Endothelial cell of umbilical vein (primary cell): Measurements from ENCODE around the gene CPSF4. TPM values are rescaled to one million over a fixed set of nuclear protein-coding genes. Genes with fewer than 3 reads are reported as not detected.

Experiments
- BruUV-seq: library from RNA; stranded (reverse); fragments of 400-500 nt; replicated peaks from 2 replicates; lab custom pipeline; 2021; lab: Mats Ljungman, UMichigan
- CTCF ChIA-PET: fragments of 300-600, 350-600 bp; sonication (Branson Sonifier 250); formaldehyde crosslinking; loops from one replicate; lab custom pipeline; 2021; ENCODE audit warnings: antibody characterized with exemption, inconsistent platforms; lab: Charles Lee
- POLR2A ChIA-PET: fragments of 300-600, 350-600 bp; sonication (Branson Sonifier 250); formaldehyde crosslinking; loops from one replicate; lab custom pipeline; 2021; ENCODE audit warnings: antibody characterized with exemption, inconsistent platforms; lab: Charles Lee
- DNase-seq: peaks from one replicate; pipeline ENCODE4 v3.0.0-alpha.2; 2011; ENCODE audit warnings: low read depth, low spot score
- FAIRE-seq: peaks from 2 replicates; lab custom pipeline; 2011; peaks lifted over from hg19 to GRCh38; lab: Jason Lieb, UNC
- H2AFZ ChIP-seq: 2 replicates; pipeline ENCODE4 v1.6.0; 2012; ENCODE audit warnings: low read depth, low read length, control low read depth, inconsistent platforms
- H3K27ac ChIP-seq: 2 replicates; pipeline ENCODE4 v1.5.1; 2011; ENCODE audit warnings: low read depth, mild to moderate bottlenecking, control low read depth, low read length, moderate library complexity; ENCODE audit not compliant: insufficient read depth
- H3K27me3 ChIP-seq, 2 experiments: 2 replicates each; pipeline versions ENCODE4 v1.6.0 to v1.6.1; 2011; ENCODE audit warnings: low read length in 2 of 2, mixed read lengths in 1 of 2; ENCODE audit not compliant: control insufficient read depth in 2 of 2, insufficient read depth in 2 of 2
- H3K36me3 ChIP-seq, 2 experiments: 2 replicates in 1 of 2; 3 replicates in 1 of 2; pipeline ENCODE4 v1.5.1; 2011; ENCODE audit warnings: low read length in 2 of 2, mild to moderate bottlenecking in 1 of 2, moderate library complexity in 1 of 2; ENCODE audit not compliant: control insufficient read depth in 2 of 2, insufficient read depth in 2 of 2; ENCODE audit errors: extremely low read depth in 1 of 2
- H3K4me1 ChIP-seq: 3 replicates; pipeline ENCODE4 v1.5.1; 2011; ENCODE audit warnings: mild to moderate bottlenecking, low read length; ENCODE audit not compliant: control insufficient read depth, insufficient read depth; ENCODE audit errors: extremely low read depth
- H3K4me2 ChIP-seq: 2 replicates; pipeline ENCODE4 v1.6.1; 2011; ENCODE audit warnings: low read length, control low read depth, mixed read lengths; ENCODE audit not compliant: insufficient read depth
- H3K4me3 ChIP-seq, 3 experiments: fragments of 200-600 bp in 1 of 3; sonication (generic), shearing (Covaris generic) in 1 of 3; replicated peaks in 1 of 3; 2 replicates each; pipeline ENCODE4 v1.5.1; 2011 to 2016; ENCODE audit warnings: control low read depth in 3 of 3, low read length in 3 of 3, mild to moderate bottlenecking in 2 of 3, inconsistent platforms in 1 of 3, low read depth in 1 of 3, moderate library complexity in 1 of 3; ENCODE audit not compliant: insufficient read depth in 1 of 3
- H3K79me2 ChIP-seq: 2 replicates; pipeline ENCODE4 v1.6.0; 2012; ENCODE audit warnings: low read length, inconsistent platforms; ENCODE audit not compliant: control insufficient read depth, insufficient read depth
- H3K9ac ChIP-seq: replicated peaks from 2 replicates; pipeline ENCODE3; 2011; ENCODE audit warnings: low read length, control low read depth; ENCODE audit not compliant: insufficient read depth; ENCODE audit errors: extremely low read depth
- H3K9me1 ChIP-seq: replicated peaks from 3 replicates; pipeline ENCODE4 v1.6.0; 2011; ENCODE audit warnings: mild to moderate bottlenecking, low read length; ENCODE audit not compliant: control insufficient read depth, insufficient read depth; ENCODE audit errors: extremely low read depth
- H3K9me3 ChIP-seq: replicated peaks from 2 replicates; pipeline ENCODE4 v1.5.1; 2012; ENCODE audit warnings: low read length, inconsistent platforms; ENCODE audit not compliant: control insufficient read depth, insufficient read depth
- H4K20me1 ChIP-seq: replicated peaks from 2 replicates; pipeline ENCODE3; 2011; ENCODE audit warnings: mild to moderate bottlenecking, low read length; ENCODE audit not compliant: control insufficient read depth, insufficient read depth; ENCODE audit errors: extremely low read depth
- CTCF ChIP-seq, 2 donors: IDR thresholded peaks; 1 replicate in 1 of 2; 2 replicates in 1 of 2; pipeline ENCODE4 v1.5.1; 2011; ENCODE audit warnings: low read length in 2 of 2, mild to moderate bottlenecking in 2 of 2, moderate library complexity in 2 of 2, control low read depth in 1 of 2, inconsistent platforms in 1 of 2, low read depth in 1 of 2; ENCODE audit not compliant: insufficient read depth in 1 of 2; ENCODE audit errors: extremely low read depth in 1 of 2
- EZH2 ChIP-seq: IDR thresholded peaks from 2 replicates; pipeline ENCODE4 v1.6.1; 2012; ENCODE audit warnings: borderline replicate concordance, low read depth, mild to moderate bottlenecking, moderate library complexity, low read length, inconsistent platforms; ENCODE audit not compliant: severe bottlenecking
- FOS ChIP-seq: IDR thresholded peaks from 2 replicates; pipeline ENCODE4 v1.6.1; 2011; ENCODE audit warnings: mild to moderate bottlenecking, low read length, moderate library complexity, borderline replicate concordance; ENCODE audit not compliant: insufficient read depth
- GATA2 ChIP-seq: IDR thresholded peaks from 2 replicates; pipeline ENCODE4 v1.7.0; 2011; ENCODE audit warnings: low read depth, mild to moderate bottlenecking, moderate library complexity, mixed read lengths, low read length; ENCODE audit not compliant: insufficient read length, insufficient read depth
- JUN ChIP-seq: IDR thresholded peaks from 2 replicates; pipeline ENCODE4 v1.6.1; 2011; ENCODE audit warnings: borderline replicate concordance, low read depth; ENCODE audit not compliant: insufficient read length, insufficient read depth
- MAX ChIP-seq: IDR thresholded peaks from 2 replicates; pipeline ENCODE4 v1.6.1; 2011; ENCODE audit not compliant: insufficient read depth, insufficient read length
- MYC ChIP-seq: IDR thresholded peaks from one replicate; pipeline ENCODE4 v1.6.1; 2011; ENCODE audit warnings: mild to moderate bottlenecking, low read depth, low read length
- POLR2A ChIP-seq: IDR thresholded peaks from 2 replicates; pipeline ENCODE4 v1.6.1; 2012; ENCODE audit warnings: low read depth, mild to moderate bottlenecking, control low read depth, low read length
- POLR2AphosphoS5 ChIP-seq: IDR thresholded peaks from 2 replicates; pipeline ENCODE4 v1.6.1; 2012; ENCODE audit warnings: low read depth, mild to moderate bottlenecking, control low read depth, low read length, moderate library complexity; ENCODE audit not compliant: insufficient read depth
- dilution Hi-C: fragments of 300-500 bp; cut with MboI; formaldehyde crosslinking; loops from one replicate; pipeline ENCODE4 v1.15.0; 2019; ENCODE audit warnings: low sequenced_read_pairs; ENCODE audit not compliant: extremely low pct_ligation_motif_present
- intact Hi-C: fragments of 100-400 bp; cut with micrococcal nuclease; formaldehyde crosslinking; loops from one replicate; pipeline ENCODE4 v1.10.0; 2022
- polyA plus RNA-seq, 4 experiments: library from polyadenylated mRNA; depleted of rRNA in 3 of 4; stranded (reverse) in 3 of 4; unstranded in 1 of 4; fragments of >200 nt; gene quantifications; 2 replicates each; pipeline versions ENCODE4 v1.2.1 to v1.2.3, GENCODE V29; 2011 to 2012; ENCODE audit warnings: missing spikeins in 1 of 4
- total RNA-seq: library from RNA; stranded (reverse); gene quantifications from 2 replicates; pipeline ENCODE4 v1.2.3, GENCODE V29; 2021

Gene CPSF4
- total and polyA plus RNA-seq, 2 donors (not counting 3 experiments of a cell fraction or from before 2014, with no cell fraction given): 51.5 to 53.0 TPM

GRCh38 chr7:99420213-99420612 is 18.5 kb upstream of the CPSF4 start:
- Histone ChIP-seq H3K4me2 (no peak overlapping the region), H3K79me2 (peaks cover 2% of the 10 kb centered on the region), H3K27ac (no peak overlapping the region), H3K27me3 (no peaks in the 10 kb centered on the region), H2AFZ (no peak overlapping the region), H3K9me3 (no peaks in the 10 kb centered on the region), H3K9me1 (no peaks in the 10 kb centered on the region), H3K9ac (no peak overlapping the region), H3K4me1 (no peaks in the 10 kb centered on the region), H3K36me3 (peaks cover 10 to 46% of the 10 kb centered on the region in 2 experiments), H4K20me1 (peaks cover 3% of the 10 kb centered on the region), H3K4me3 (no peak overlapping the region)
- no peak for TF ChIP-seq FOS
- TF ChIP-seq MAX: no peak
- no peak for TF ChIP-seq CTCF (IDR thresholded peaks at IDR 0.05; ENCODE audit: extremely low read depth in 1 of 2, insufficient read depth in 1 of 2, low read depth in 1 of 2, low read length in 2 of 2)
- no peak for TF ChIP-seq EZH2
- TF ChIP-seq JUN: no peak
- no peak for TF ChIP-seq MYC
- no peak for TF ChIP-seq POLR2A
- TF ChIP-seq POLR2AphosphoS5: no peak
- TF ChIP-seq GATA2: no peak
- ChIA-PET POLR2A (interaction anchor here (0.6 kb wide), 1 partner anchor 8 kb away, joined by 3 read pairs; no protein-coding TSS in a partner anchor), CTCF (interaction anchor here (1.2 to 1.4 kb wide), 2 partner anchors 13 to 55 kb away, joined by 3 read pairs; no protein-coding TSS in a partner anchor)
- intact Hi-C loops (no loop called here), dilution Hi-C loops (no loop called here)
- DNase-seq: no peak
- no TSS peak for BruUV-seq
- FAIRE-seq: no peak
